Stimulated activated CD8-positive, alpha-beta memory T cell treated with anti-CD3 and anti-CD28 coated beads, Interleukin-15, amount 100 ng/mL, for 1 hour (primary cell): ENCODE results near the gene CNNM4.

ENCODE experiments used
- DNase-seq: peaks from one replicate; pipeline ENCODE4 v3.0.0-alpha.2; 2020; ENCODE audit warnings: low read depth

The CNNM4 gene

DNA sequence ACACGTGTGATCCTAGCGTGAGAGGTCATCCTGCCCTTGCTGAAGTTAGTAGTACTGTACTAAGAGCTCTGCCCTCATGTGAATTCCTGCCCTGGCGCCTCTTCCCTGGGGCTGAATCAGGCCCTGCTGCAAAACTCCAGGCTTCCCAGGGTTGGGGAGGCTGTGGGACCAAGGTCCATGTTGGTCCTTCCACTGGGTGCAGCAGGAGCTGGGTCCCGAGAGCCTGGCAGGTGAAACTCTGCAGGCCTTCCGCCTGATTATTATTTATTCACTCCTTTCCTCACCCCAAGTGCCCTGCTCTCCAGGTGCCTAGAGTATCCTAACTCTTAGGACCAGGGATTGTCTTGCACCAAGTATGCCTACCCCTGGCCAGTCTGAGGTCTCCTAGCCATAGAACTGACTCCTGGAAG is 50.1 kb downstream of the CNNM4 start:
- no peak for DNase-seq

DNA sequence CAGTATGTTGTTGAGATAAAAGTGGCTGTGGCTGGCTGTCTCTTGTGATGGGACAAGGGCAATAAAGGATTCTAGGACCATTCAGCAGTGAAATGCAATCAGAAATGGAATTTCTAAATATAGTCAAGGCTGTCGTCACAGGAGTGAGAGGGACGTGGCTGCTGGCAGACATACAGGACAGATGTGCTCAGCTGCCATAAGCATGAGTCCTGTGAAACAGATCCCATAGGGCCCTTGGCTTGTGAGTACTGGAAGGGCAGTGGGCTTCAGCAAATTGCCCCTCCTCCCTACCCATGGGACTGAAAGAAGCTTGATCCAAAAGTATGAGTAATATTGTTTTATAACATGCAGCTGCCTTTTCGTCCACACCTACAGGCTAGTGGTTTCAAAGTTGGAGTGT is 51.2 kb downstream of the CNNM4 start:
- no peak for DNase-seq

DNA sequence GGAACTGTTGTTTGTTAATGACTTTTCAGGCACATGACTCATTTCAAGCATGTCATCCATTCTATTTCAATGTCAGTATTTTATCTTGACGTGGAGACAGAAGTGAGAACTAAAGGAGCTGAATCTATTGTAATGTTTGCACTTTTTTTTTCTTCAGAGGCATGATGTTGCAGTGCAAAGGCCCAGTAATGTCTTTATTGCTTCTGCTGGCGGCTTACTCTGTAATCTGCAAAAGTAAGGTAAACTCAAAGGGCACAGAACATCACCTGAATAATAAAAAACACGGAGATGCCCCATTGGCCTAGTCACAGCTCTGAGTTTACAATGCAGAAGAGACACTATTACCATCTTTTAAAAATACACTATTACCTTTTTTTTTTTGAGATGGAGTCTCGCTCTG is 53.0 kb downstream of the CNNM4 start:
- no peak for DNase-seq

DNA sequence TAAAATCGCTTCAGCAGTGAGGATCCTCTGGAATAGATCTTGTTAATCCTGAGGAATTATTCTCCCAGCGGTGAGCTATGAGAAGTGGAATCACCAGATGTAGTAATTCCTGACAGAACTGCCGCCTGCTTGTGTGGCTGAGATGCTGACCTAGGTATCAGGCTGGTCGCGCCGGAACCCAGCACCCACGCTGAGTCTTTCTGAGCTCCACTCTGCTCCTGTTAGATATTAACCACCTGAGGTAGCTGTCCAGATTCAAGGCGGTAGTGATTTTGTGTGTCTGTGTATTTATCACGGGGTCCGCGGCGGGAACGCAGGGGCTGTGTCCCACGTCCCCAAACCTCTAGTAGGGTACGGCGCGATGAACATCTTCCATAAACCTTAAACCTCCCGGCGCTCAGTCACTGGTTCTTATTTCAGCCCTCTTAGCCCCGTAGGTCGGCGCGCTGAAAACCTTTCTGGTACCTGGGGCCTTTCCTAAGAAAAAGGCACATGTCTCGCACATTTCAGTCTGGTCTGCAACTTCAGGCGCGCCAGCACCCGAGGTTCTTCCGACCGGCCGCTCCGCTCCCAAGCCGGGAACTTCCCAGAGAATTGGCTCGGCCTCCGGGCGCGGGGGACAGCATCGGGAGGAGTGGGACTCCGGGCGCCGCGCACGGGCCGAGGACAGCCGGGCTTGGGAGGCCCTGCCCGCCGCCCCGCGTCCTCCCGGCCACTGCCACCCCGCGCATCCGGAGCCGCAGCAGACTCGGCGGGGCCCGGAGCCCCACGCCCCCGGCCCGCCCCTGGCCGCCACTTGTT is 54.8 kb downstream of the CNNM4 start:
- no peak for DNase-seq

DNA sequence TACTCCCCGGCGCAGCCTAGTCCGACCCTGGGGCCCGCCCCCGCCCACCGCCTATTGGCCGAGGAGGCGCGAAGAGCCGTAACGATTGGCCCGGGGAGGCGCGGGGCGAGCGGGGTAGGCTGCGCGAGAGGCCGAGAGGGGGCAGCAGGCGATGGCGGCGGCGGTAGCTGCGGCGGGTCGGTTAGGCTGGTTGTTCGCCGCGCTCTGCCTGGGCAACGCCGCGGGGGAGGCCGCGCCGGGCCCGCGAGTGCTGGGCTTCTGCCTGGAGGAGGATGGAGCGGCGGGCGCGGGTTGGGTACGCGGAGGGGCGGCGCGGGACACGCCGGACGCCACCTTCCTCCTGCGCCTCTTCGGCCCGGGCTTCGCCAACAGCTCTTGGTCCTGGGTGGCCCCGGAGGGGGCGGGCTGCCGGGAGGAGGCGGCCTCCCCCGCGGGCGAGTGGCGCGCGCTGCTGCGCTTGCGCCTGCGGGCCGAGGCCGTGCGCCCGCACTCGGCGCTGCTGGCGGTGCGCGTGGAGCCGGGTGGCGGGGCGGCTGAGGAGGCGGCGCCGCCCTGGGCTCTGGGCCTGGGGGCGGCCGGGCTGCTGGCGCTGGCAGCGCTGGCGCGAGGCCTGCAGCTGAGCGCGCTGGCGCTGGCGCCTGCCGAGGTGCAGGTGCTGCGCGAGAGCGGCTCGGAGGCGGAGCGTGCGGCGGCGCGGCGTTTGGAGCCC is 55.6 kb downstream of the CNNM4 start, which contains the start of gene CNNM3:
Gene CNNM3, plus strand, starts transcription at position 142 of the 709 bp plus-strand sequence. Its CDS starts 10 bp downstream, at position 152.
- DNase-seq = peak; percentile 90

DNA sequence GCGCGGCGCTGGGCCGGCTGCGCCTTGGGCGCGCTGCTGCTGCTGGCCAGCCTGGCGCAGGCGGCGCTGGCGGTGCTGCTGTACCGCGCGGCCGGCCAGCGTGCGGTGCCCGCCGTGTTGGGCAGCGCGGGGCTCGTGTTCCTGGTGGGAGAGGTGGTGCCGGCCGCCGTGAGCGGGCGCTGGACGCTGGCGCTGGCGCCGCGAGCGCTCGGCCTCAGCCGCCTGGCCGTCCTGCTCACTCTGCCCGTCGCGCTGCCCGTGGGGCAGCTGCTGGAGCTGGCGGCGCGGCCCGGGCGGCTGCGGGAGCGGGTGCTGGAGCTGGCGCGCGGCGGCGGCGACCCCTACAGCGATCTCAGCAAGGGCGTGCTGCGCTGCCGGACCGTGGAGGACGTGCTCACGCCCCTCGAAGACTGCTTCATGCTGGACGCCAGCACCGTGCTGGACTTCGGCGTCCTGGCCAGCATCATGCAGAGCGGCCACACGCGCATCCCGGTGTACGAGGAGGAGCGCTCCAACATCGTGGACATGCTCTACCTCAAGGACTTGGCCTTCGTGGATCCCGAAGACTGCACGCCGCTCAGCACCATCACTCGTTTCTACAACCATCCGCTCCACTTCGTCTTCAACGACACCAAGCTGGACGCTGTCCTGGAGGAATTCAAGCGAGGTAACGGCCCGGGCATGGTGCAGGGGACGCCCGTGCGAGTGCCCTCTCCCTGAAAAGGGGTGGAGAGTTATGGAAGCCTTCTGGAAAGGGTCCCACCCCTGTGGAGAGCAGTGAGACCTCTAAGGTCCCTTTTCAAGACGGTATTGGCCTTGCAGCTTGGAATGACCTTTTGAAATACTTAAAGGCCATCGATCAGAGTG is 56.4 kb downstream of the CNNM4 start:
- no peak for DNase-seq

DNA sequence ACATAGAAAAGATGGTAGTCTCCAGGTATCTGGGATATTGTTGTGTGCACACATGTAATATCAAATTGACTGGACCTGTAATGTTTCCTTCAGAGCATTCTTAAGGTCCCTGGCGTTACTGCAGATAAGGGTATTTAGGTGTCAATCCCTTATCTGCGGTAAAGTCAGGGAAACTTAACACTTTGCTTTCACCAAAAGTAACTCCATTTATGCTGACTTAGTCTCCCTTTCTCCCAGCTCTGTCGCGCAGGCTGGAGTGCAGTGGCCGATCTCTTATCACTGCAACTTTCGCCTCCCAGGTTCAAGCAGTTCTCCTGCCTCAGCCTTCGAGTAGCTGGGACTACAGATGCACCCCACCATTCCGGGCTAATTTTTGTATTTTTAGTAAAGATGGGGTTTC is 57.2 kb downstream of the CNNM4 start:
- no peak for DNase-seq

DNA sequence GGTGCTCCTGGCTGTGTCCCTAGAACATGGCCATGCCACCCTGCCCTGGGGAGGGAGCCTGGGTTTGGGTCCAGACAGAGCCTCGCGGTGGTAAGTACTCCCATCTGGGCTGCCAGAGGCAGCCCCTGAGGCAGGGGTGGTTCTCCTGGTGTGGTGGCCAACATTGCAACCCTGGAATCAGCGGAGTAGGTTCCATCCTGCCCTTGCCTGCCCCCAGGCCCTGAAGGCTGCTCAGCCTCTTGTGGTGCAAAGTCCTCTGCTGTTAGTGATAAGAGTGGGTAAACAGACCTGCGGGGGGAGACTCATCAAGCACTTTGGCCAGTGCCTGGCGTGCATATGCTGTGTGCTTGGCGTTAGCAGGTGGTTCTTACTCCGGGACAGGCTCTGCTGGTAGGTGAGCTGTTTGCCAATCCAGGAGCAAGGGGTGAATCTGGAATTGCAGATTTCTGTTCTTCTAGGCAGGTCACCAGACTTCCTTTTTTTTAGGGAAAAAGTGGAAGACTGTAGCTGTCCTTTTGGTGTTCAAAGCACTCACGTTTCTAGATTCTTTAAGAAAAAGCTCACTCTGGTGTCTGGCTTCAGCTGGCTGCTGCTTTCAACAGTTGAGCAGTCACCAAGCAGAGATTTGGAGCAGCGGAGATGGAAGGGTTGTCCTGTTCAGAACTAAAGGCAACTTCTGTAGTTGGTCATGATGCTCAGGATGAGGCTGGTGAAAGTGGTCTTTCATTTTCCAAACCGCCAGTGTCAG is 58.6 kb downstream of the CNNM4 start:
- no peak for DNase-seq

DNA sequence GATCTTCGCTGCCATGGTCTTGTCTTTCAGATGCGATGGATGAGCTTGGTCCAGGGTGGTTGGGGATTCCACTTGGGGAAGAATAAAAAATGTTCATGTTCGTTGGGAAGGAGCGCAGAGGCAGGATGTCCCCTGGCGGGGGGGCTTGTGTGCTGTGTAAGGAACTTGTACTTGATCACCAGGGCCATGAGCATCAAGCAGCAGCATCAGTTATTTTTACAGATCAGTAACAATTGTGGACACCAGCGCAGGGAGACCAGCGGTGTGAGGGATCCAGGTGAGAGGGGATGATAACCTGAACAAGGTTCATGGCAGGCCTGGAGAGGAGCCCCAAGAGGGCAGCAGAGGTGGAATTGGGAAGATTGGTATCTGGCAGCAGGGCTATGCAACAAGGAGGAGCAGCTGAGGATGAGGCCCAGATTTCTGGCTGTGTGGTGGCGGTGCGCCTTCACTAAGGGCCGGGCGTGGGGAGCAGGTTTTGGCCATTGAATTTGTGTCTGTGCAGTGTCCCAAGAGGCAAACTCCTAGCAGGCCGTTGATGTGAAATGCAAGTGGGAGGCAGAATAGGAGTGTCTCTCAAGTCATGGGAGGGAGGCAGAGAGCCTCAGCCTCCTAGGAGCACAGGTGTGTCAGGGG is 59.3 kb downstream of the CNNM4 start:
- DNase-seq = no peak

DNA sequence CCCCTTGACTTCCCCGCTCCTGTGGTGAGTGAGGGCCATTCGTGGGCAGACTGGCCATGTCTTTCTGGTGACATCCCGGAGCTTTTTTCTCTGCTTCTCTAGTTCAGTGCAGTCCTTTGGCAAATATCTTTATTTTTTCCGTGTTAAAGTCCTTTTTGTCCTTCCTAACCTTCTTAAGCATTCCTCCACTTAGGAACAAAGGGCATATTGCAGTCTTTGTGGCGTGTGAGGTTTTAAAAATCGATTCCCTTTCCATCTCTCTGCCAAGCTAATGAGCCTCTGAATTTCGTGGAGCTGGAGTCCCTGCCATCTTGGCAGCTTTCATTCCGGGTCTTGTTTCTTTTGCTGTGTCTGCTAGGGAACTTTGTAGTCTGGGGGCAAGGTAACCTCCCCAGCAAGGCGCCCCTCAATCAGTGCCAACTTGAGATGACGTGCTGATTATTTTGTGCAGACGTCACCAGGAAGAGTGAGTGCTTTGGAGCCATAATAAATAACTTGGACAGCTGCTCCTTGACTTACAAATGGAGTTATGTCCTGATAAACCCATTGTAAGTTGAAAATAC is 60.5 kb downstream of the CNNM4 start:
- no peak for DNase-seq

DNA sequence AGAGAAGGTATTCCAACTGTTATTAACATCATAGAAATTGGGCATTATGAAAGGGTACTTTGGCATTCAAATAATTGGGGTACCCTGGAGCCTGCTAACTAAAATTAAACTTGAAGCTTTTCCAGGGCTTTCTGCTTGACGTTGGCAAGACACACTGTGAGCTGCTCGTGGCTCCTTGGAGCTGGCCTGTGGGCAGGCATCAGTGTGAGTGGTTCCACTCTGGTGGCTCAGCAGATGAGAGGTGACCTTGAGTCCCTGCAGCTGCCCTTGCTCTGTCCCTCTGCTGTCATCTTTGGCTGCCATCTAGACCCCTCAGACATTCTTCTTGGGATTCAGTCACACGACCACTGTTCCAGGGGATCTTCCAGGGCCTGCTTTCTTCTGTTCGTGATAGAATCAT is 62.1 kb downstream of the CNNM4 start:
- no peak for DNase-seq

DNA sequence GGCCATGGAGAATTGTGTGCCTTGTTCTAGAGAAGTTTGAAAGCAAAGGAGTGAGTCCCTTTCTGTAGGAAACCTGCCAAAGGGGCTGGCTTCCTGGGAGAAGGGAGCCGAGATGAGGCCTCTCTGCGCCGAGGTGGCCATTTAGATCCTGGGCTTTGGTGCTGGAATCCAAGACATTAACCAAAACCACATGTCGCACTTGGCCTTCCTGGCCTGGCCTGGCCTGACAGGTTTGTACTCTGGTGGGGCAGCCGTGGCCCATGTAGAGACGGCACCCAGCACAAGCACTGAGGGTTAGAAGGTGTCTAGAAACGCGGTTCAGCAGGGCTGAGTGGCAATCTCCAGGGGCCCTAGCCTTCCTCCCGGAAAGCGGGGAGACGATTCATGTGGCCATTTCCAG is 62.5 kb downstream of the CNNM4 start:
- DNase-seq = no peak

DNA sequence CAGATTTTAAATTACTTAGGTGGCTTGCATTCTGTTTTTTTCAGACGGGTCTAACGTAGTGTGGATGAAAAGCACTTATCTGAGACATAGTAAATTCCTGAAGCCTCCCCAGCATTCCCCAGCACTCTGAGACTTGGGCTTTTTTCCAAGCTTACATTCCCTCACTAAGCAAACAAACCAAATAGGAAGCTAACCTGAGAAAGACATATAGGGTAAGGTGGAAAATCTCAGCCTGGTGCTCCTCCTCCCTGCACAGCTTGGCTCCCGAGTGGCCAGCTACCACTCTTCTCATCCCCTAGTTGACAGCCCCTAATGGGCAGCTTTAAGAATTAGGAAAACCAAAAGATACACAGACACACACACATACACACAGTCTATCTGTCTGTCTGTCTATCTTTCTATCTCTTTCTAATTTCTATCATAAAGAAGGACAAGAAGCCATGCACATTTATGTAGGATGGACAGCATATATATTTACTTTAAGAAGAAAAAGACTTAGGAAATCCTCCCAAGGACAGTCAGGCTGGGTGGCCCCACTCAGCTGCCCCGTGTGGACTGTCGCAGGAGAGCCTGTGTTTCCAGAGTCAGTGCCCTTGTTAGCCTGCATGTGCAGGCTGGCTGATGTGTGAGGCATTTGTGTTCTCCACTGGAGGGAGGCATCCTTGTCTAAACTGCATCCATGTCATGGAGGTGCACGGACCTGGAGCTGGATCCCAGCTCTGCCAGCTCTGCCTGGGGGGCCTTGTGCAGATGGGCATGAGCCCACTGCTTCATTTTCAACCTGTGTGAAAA is 63.6 kb downstream of the CNNM4 start:
- DNase-seq = no peak

DNA sequence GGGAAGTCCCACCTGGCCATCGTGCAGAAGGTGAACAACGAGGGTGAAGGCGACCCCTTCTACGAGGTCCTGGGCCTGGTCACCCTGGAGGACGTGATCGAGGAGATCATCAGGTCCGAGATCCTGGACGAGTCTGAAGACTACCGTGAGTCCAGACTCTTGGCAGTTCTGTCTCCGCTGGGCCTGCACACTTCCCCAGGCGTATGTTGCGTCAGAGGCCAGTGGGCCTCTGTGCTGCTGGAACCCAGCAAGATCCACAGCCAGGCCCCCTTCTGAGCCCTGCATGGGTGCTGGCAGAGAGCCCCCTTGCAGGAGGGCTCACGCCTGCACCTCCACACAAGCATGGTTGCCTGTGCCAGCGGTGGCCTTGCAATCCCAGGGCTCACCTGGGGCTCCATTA is 64.4 kb downstream of the CNNM4 start:
- DNase-seq = no peak

DNA sequence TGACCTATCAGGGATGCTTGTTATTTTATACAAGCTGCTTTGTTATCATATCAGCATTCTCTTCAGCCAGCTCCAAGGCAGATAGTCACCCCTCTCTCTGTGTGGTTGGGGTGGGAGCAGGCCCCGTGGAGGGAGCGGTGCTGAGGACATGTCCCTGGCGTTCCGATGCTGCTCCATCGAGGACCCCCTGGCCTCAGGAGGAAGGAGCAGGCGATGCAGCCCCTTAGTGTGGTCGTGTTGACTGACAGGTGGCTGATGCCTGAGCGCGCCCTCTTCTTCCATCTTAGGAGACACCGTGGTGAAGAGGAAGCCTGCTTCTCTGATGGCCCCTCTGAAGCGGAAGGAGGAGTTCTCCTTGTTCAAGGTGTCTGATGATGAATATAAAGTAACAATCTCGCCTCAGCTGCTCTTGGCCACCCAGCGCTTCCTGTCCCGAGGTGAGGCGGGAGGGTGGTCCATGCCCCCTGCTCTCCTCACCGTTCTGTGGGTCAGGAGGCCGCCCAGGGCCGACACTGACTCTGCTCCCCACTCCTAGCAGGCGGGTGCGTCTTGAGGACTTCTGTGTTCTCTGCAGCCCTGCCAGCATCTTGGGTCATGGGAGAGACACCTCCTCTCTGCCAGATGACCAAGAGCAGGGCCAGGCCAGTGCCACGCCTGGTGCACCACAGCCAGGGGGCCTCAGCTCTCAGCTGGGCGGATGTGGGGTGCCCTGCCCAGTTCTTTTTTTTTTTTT is 66.0 kb downstream of the CNNM4 start:
- no peak for DNase-seq

DNA sequence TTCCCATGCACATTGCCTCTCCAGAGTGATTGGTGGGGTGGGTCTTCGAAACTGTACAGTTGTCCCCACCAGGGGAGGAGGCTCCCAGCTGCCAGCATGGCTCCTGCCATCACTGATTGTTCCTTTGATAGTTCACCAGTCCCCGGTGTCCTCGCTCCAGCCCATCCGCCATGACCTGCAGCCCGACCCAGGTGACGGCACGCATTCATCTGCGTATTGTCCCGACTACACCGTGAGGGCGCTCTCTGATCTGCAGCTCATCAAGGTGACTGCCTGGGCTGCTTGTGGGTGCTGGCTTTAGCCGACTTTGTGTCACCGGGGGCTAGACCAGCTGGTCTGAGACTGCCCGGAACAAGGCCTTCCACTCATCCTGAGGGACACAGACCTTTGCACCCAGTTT is 67.7 kb downstream of the CNNM4 start:
- no peak for DNase-seq

DNA sequence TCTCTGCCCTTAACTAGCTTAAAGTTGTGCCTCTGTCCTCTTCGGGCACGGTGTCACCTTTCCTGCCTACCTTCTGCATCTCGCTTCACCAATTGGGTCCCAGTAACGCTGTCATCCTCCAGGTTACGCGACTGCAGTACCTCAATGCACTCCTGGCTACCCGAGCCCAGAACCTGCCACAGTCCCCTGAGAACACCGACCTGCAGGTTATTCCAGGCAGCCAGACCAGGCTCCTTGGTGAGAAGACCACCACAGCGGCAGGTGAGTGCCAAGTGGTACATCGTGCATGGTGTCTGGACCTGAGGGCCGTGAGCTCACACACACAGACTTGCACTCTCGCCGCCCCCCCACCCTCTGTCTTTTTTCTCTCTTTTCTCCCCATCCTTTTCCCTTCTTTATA is 68.2 kb downstream of the CNNM4 start:
- no peak for DNase-seq

DNA sequence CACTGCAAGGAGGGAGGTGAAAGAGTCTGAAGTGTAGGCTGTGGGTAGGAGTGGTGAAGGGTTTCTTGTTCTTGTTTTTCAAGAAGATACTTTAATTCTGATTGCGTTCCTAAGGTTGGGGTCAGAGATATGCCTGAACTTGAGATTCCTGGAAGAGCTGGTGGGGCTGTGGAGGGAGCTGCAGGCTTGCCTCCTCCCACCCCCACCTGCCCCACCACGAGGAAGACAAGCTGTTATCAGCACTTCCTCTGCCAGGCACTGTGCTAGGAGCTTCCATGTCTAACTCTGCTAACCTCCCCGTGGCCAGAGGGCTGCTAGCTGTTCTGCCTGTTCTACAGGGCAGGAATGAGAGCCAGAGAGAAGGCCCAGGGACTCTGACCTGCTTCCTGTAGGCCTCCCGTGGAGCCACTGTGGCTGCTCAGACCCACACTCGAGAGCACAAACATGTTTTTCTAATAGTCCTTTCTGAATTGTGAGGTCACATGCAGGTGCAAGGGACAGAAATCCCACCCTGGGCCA is 69.4 kb downstream of the CNNM4 start:
- no peak for DNase-seq

DNA sequence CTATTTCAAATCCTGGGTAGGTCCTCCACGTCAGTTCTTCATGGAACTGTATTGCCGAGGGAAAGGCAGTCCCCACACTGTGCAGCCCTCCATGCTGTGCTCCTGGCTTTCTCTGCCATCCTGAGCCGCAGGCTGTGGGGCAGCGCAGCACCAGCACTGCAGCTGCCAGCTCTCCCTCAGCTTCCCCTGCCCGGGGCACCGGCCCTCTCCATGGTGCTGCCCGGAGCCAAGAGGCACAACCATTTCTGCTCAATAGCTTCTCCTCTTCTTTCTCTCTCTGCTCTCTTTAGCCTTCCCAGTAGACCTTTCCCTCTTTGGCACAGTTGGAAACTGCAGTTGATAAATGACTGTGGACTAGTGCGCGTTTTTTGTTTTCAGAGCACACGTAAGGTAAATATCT is 71.0 kb downstream of the CNNM4 start:
- no peak for DNase-seq
